GM11168 (cell line): ENCODE measurements around the gene SORBS1.
"Not testable (repeated sequence)": the region's sequence is repeated elsewhere in the genome, so short reads cannot be mapped to it uniquely, and the experiment has no call there.

Experiments used
- in situ Hi-C: fragments of 300-500 bp; cut with MboI; formaldehyde crosslinking; loops from one replicate; pipeline ENCODE4 v1.12.0; 2022; ENCODE audit warnings: low sequenced_read_pairs; ENCODE audit not compliant: unreplicated experiment

Gene SORBS1

DNA sequence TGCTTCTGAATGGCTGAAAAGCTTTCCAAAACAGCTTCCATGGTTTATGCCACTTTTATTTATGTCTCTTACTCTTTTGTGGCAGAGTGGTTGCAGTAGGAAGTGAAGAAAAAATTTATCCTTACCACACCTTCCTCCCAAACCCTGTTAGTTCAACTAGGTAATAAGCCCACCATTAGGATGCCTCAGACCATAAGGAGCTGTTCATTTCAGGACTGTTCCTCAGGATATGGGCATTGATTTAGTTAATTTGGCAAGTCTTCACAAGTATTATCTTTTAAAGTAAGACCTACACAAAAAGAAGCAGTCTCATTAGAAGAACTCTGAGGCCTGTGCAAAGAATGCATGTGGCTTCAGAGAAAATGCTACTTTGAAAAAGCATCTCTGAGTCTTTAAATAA lies 187.5 kb downstream of the SORBS1 start:
- in situ Hi-C loops: loop anchor here (5.0 kb wide), 1 partner anchor 224 kb away; no protein-coding TSS in a partner anchor

DNA sequence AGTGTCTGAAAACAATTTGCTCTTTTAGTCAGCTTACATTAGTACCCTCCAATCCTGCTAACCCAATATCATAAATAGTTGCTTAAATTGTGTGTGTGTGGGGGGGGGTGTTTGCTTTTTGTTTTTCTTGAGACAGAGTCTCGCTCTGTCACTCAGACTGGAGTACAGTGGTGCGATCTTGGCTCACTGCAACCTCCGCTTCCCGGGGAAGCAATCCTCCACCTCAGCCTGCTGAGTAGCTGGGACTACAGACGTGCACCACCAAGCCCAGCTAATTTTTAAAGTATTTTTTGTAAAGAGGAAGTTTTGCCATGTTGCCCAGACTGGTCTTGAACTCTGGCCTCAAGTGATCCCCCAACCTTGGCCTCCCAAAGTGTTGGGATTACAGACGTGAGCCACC lies 196.8 kb downstream of the SORBS1 start:
- in situ Hi-C loops: loop anchor here (5.0 to 10.0 kb wide), 2 partner anchors 100 to 232 kb away; no protein-coding TSS in a partner anchor

DNA sequence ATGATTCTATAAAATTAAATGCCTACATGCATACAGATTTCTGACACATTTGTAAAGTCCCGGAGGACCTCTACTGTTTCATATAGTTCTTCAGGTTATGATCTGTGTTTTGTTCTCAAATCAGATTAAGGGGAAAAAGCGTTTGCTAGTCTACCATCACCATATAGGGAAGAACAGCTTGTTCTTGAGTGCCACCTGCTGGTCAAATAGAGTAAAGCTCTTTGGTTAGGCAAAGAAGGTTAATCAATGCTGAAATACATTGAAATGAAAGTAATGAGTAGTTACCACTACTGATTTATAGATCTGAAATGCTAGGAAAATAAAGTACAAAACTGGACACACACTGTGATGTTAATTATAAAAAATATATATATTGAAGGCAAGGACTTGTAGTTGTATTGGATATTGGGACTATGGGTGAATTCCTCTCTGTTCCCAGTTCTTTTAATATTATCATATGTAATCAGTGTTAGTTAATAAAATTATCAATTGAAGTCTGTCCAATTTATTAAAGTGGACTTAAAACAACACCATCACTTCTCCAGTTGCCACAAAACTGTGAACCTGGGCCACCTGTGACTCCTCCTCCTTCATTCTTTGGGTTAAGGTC lies 197.8 kb downstream of the SORBS1 start:
- in situ Hi-C loops: loop anchor here (5.0 to 10.0 kb wide), 2 partner anchors 99 to 231 kb away; no protein-coding TSS in a partner anchor

DNA sequence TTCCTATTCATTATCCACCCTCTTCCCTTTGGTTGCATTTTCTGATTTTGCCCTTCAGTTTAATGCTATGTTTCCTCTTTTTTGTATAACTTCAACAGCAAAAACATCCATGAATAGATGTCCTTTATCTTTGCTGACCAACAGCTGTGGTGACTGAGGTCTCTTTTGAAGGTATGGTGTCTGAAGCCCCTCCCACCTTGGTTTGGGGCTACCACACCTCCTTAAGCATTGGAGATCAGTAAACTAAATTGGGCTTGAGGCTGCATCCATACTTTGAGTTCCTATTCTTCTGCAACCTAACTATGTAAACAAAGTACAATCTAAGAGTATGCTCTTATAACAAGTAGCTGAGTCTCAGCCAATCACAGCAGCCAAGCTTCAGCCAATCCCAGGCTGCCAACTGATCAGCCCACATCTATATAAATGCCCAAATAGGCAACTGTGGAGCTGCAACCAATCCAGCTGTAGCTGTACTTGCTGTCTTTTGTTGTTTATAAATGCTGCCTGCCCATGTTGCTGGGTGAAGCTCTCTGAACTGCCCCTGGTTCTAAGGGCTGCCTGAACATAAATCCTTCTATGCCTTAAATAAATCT lies 201.0 kb downstream of the SORBS1 start:
- in situ Hi-C loops: loop anchor here (5.0 to 10.0 kb wide), 2 partner anchors 95 to 228 kb away; no protein-coding TSS in a partner anchor

DNA sequence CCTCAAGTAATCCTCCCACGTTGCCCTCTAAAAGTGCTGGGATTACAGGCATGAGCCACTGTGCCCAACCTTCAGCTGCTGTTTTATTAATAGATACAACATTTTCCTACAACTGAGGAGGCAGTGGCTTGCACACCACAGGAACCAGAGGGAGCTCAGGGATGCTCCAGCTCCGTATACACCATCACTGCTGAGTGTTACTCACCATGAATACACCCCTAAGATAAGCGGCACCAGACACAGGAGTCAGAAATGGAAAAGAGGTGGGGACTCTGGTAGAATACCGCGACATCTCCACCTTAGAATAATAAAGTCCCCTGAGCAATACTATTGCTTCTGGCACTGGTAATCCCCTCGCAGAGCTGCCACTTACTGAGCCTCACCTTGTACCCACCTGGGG lies 201.7 kb downstream of the SORBS1 start:
- in situ Hi-C loops: no loop called here

DNA sequence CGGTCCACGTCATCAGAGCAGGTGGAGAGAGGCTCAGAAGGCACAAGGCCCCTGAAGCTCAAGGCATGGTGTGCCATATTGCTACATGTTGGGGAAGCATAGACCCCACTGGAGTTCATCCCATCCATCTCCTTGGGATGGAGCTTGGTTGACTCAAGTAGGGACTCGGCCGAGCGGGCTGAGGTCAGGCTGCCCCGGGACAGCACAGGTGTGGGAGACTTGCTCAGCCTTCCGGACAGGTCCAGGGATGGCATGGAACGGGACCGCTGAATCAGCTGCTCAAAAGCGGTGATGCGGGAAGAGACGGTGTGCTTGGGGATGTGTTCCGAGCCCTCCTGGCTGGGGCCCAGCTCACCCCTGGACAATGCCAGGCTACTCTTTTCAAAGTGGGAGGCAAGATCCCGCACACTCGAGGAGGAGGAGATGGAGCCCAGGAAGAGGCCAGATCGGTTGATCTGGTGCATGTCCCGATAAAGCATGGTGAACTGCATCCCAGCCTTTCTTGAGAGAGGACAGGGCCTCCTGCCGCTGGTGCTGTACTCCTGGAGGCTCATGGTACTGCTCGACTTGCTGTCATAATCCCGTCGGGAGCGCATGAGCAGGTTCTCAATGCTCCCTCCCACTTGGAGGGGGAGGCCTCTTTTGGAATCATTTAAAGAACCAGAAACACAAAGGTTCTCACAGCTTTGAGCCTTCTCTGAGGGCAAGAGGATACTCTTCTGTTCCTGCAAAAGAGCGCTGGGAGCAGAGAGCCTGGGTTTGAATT lies 204.8 kb downstream of the SORBS1 start:
- in situ Hi-C loops: no loop called here

DNA sequence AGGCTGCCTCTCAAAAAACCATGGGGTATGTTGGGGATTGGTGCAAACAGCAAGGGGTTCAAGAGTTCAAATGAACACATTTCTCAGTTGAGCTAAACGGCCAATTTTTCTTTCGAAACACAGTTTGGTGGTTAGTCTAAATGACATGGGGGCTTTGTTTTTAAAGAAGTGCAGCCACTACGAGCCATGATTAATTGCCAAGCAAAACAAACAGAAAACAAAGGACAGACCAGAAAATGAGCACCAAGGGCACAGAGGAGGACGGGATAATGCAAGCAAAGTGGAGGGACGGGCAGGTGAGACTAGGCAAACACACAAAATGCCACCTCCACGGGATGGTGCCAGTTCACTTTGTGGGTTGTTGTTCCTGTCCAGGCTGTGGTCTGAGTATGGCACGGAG lies 205.9 kb downstream of the SORBS1 start:
- in situ Hi-C loops: no loop called here

DNA sequence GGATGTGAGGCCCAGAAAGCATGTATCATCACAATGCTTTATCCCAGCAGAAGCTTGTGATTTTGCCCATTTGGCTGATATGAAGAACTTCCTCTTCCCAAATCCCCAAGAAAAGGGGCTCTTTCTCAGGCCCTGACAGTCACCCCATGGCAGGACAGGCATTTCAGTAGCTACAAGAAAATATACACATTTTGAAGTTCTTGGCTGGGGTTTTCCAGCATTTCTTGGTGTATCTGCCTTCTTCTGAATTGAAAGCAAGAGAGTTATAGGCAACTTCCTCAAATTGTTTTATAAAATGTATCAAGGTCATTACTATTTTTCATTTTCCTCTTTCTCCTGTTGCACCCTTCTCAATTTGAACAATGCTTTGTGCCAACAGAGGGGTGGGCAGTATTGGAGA lies 207.1 kb downstream of the SORBS1 start:
- in situ Hi-C loops: no loop called here

DNA sequence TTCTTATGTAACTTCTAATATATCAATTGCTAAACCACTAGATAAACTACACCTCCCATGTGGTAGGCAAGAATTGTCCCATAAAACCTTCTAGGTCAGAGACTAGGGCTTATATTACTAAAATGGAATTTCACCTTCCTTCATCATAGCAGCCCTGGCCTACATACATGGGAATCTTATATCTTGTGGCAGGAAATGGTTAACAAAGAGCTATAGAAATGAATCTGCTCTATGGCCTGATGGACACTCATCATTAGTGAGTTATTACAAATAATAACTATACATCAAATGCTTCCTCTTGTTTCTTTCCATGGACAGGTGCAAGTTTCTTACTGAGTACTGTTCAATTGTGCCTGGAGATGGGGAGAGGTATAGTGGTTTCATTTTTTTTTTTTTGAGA lies 208.0 kb downstream of the SORBS1 start:
- in situ Hi-C loops: no loop called here

DNA sequence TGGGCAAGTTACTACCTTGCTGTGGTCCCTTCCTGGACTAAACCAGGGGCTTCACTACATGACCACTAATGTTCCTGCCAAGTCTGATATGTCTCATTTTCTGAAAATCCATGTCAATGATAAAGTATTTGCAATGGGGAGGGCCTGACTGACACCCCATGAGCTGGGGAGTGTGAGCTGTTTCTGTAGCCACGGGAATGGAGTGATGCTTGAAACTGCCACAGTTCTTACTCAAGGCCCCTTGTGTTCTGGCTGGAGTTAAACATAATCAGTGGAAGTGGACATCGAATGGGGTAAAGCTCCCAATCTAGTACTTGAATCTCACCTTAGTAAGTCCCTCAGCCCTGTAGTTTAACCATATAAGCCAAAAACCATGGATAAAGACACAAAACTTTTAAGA lies 208.5 kb downstream of the SORBS1 start:
- in situ Hi-C loops: no loop called here

DNA sequence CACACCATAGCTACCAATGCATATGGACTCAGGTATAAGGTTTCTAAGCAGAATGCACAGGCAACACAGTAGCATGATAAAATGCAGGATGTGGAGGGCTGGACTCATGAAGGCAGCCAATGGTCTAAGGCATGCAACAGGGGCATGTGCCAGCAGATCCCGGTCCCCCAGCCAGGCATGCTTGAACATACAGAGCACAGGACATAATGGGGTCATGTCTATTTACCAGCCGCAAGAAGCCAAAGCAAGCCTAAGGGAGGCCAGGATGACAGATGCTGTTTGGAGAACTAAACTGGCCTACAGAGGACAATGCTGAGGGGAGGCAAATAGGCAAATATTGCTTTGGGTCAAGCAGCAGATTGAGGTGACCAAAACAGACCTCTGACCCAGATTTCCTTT lies 210.3 kb downstream of the SORBS1 start:
- in situ Hi-C loops: no loop called here

DNA sequence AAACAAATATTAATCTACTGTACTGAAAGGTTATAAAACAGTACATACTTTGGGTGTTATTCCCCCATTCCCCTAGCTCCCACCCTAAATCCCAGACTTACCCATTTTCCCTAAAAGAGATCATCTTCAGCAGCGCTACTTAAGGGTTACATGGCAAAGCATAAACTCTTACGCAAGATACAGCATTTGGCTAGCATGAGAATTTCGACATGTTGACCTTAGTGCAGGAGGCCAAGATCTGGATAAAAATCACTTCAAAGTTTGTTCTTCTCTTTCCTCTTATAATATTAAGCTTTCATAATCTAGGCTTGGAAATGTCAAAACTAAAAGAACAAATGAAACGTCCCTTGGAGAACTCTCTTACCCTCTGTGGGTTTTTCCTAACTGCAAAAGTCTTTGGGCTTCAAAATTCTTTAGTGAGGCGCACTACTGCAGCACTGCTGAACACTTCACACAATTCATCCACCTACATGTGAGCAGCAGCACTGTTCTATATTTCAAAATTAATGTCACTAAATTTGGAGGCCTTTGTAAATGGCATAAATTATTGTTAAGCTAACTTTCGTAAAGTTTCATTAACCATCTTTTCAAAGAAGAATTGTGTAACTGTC lies 210.8 kb downstream of the SORBS1 start:
- in situ Hi-C loops: no loop called here

DNA sequence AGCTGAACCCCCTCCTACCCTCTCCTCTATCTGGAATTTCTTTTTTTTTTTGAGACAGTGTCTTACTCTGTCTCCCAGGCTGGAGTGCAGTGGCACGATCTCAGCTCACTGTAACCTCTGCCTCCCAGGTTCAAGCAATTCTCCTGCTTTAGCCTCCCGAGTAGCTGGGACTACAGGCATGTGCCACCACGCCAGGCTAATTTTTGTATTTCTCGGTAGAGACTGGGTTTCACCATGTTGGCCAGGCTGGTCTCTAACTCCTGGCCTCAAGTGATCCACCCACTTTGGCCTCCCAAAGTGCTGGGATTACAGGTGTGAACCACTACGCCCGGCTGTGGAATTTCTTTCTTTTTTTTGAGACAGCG lies 213.8 kb downstream of the SORBS1 start:
- in situ Hi-C loops: not testable (repeated sequence)

DNA sequence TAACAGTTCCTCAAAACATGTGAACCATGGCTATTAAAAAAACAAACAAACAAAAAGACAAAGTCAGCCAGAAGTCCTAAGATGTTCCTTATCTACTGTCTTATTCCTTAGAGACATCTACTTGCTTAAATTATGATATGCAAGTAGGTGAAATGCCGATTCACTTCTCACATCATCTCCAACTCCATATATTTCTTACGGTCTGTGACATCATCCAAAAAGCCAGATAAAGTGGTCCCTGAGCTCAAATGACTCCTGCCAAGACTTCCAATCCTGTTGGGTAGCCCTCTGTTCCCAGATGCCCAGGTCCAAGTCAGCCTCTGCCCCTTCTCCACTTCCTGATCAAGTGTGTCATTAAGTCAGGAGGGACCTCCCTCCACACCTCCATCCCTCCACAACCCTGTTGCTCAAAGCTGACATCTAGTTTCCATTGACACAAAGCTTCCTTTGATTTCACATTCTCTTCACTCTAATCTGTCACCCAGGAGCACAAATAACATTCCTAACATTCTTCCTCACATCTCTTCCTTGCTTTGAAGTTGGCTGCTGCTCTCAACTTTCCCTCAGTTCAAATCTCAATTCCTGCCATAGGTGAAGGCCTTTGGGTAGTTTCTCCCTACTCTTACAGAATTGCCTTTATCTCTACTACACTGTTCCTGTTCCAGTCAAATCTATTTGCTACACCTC lies 214.3 kb downstream of the SORBS1 start:
- in situ Hi-C loops: no loop called here

DNA sequence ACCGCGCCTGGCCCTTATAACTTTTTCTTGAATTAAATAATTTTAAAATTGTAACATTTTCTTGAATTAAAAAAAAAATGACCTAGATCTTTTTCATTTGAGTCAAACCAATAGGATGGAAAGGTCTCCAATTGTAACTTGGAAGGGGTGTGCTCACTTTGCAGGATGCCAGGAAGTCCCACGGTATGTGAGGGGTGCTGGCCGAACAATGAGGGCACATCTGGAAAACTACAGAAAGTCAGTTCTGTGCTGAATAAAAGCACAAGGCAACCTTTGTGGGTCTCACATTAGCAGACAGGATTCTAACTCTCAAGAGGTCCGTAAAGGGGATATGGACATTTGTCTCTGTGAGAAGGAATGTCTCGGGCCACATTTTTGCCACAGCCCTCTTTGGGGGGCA lies 217.6 kb downstream of the SORBS1 start:
- in situ Hi-C loops: no loop called here

DNA sequence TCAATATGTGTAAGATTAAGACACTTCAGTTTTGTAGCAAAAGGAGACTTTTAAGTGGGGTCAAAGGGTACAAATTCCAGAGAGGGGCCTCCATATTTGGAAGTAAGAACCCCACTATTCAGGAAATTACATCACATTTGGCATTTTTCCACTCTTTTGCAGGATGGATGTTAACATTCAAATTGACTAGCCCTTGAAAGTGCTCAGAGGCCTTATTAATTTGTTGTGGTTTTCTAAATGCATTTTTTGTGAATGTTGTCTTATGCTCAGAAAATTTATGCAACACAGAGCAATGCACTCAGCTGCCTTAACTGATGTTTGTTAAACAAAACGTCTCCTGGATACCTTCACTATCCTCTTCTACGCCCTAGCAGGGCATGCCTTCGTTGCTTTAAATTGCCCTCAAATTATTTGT lies 219.4 kb downstream of the SORBS1 start:
- in situ Hi-C loops: no loop called here

DNA sequence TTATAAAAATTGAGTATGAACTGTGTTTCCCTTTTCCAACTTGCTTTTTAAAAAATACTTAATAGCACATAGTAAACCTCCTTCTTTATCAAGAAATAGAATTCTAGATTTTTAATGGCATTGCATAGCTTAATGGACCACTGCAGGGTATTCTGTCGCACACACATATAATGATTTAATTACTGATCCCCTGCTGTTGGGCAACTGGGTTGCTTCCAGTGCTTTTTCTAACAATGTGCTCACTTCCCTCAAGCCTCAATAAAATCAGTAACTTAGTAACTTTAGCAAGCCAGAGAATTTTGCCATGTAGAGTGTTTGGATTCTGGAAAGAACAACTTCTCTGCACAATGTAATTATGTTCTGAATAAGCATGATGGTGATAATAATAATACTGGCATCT lies 221.3 kb downstream of the SORBS1 start:
- in situ Hi-C loops: no loop called here

DNA sequence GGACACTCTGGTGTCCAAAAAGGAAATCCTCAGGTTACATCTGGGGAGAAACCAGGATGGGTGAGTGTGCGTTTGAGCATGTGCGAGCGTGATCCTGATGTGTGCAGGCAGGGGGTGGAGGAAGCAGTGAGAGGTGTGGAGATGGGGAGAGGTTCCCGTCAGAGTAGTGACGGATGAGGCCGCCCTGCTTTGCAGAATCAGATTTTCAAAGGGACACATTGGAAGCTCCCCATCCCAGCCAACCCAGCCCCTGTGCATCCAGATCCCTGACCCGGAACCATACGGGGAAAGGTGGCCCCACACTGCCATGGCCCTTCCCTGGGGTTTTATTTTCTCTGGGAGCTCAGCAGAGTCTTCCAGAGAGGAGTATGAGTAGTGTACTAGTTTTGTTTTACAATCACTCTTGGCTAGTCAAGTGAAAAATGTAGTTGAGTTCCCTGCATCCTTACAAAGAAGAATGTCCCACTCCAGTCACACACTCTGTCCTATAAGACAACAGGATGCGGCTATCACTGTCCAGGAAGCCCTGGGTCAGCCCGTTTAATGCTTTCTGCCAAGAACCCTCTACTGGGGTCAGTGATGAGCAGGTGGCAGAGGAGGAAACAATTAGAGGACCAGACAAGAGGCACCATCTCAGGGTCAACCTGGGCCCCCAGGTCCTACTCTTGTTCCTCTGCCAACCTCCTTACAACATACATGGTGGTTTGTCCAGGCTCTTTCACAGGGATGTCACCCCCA lies 223.6 kb downstream of the SORBS1 start:
- in situ Hi-C loops: no loop called here

DNA sequence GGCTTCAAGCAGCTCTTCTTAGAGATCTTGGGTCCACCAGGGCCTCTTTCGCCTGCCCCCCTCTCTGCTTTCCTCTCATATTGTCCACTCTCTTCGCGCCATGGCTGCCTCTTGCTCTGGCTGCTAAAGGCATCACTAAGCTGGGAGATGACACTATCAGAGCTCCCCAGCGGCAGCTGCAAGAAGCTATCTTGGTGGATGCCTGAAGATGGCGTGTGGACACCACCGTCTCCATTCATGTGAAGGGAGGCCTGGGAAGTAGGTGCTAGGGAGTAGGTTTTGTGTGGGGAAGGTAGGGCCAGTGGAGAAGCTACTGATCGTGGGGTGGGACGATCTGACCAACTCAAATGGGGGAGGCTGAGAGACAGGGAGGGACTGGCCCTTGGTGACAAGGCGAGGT lies 224.5 kb downstream of the SORBS1 start:
- in situ Hi-C loops: no loop called here
